Activated CD4-positive, alpha-beta T cell treated with anti-CD3 and anti-CD28 coated beads, Interleukin-2, amount 50 U/mL, for 48 hours (primary cell): ENCODE data around the gene NID1.
"Not testable (repeated sequence)": the region's sequence is repeated elsewhere in the genome, so short reads cannot be mapped to it uniquely, and the experiment has no call there.

ENCODE experiments used
- DNase-seq, 2 experiments: peaks; one replicate each; pipeline ENCODE4 v3.0.0-alpha.2; 2020

The NID1 gene

GRCh38 chr1:236021424-236022135, 43.3 kb downstream of the NID1 start:
- DNase-seq = no peak

GRCh38 chr1:236020359-236021219, 44.3 kb downstream of the NID1 start:
- no peak for DNase-seq

GRCh38 chr1:236018885-236019453, 45.9 kb downstream of the NID1 start:
- no peak for DNase-seq

DNA sequence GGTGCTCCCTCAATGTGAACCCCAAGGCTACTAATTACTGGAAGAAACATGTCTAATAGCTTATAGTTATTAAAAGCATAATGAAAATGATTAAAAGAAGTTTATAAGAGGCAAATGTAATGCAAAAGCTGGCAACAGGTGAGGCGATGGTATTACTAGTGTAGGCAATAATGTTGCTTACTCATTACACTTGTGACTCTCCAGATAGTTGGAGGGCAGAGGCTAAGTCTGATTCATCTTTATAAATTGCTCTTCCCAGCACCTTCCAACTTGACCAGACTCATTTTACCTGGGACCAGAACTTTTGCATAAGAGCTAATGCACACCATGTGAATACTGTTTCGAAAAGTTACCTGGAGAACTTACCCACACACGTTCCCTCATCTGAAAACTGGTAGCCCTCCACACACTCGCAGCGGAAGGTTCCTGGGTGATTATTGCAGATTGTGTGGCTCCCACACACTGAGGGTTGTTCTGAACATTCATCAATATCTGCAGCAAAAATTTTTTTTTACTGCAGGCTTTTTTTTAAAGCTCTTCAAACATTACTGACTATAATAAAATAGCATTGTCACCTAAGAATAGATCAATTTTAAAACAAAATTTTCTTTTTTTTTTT, 48.0 kb downstream of the NID1 start:
- no peak for DNase-seq

DNA sequence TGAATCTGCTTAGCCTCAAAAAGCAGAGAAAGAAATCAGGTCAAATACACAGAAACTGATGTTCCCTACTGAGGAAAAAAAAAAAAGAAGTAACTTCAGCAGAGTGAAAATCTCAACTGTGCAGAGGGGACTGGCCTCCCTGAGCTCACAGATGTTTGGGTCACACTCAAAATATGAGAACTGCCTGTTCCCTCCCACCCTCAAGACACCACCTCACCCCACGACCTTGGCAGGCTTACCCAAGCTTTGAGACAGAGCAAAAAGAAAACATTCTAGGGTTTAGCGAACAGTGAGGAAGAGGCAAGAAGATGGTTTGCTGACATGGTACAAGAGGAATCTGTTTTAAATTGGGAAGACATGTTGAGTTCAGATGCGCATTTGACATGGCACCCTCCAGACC, 48.8 kb downstream of the NID1 start:
- no peak for DNase-seq

DNA sequence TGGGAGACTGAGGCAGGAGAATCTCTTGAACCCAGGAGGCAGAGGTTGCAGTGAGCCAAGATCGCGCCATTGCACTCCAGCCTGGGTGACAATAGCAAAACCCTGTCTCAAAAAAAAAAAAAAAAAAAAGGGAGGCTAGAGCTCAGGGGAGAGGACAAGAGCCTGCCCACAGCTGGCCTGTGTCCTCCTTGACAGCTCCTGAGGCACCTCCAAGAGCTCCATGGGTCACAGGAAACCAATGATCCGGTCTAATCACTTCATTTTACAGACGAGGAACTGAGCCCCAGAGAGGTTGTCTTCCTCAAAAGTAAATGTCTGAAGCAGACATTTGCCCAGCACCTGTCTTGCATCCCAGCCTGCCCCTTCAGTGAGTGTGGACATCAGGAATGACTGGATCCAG, 49.4 kb downstream of the NID1 start:
- no peak for DNase-seq

GRCh38 chr1:236013330-236013729, 51.6 kb downstream of the NID1 start:
- DNase-seq = no peak

DNA sequence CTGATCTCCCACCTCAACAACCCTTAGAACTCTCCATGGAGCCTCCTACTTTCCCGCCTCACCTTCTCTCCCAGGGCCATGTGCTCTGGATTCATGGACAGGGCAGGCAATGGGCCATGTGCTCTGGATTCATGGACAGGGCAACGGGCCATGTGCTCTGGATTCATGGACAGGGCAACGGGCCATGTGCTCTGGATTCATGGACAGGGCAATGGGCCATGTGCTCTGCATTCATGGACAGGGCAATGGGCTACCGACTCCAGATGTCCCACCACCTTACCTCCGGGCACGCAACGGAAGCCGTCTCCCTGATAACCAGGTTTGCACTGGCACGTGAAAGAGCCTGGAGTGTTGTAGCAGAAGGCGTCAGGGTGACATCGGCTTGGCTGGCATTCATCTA, 53.2 kb downstream of the NID1 start:
- DNase-seq = no peak

- no peak for DNase-seq
Observed at GRCh38 chr1:236010443-236010842, 54.4 kb downstream of the NID1 start.

GRCh38 chr1:236009857-236010256, 55.0 kb downstream of the NID1 start:
- DNase-seq = no peak

DNA sequence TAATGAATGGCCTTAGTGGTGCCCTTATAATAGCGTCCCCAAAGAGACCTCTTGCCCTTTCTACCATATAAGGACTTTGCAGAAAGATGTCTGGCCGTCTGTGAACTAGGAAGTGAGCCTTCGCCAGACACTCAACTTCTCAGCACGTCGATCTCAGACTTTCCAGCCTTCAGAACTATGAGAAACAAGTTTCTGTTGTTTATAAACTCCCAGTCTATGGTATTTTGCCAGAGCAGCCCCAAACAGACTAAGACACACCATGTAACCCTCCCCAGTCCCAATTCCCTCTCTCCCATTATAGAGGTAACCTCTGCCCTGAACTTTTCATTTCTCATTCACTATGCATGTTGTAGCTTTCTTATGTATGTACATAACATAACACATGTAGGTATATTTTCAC, 55.7 kb downstream of the NID1 start:
- DNase-seq = no peak

GRCh38 chr1:236007781-236008180, 57.1 kb downstream of the NID1 start:
- no peak for DNase-seq

GRCh38 chr1:236003058-236003457, 61.8 kb downstream of the NID1 start:
- not testable (repeated sequence) for DNase-seq

DNA sequence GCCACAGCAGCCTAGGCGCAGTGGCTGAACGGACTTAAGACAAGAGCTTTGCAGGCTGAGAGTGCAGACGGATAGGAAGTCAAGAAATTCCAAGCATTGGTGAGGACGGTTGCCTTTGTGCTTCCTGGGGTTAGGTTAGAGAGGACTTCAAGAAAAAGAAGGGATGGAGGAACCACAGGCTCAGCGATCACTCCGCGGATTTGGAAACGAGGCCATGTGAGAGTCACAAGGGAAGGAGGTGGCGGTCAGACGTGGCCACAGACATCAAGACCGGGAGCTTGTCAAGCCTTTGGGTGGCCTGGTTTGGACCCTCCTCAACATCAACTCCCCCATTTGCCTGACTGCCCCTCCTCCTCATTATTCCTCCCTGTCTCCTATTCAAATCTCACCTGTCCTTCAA, 62.3 kb downstream of the NID1 start:
- DNase-seq = no peak

GRCh38 chr1:236002025-236002390, 62.9 kb downstream of the NID1 start:
- DNase-seq = no peak

GRCh38 chr1:236000781-236001180, 64.1 kb downstream of the NID1 start:
- DNase-seq = no peak

- peak; percentile 57 to 73 for DNase-seq
Observed at GRCh38 chr1:235999259-235999925, 65.5 kb downstream of the NID1 start.

GRCh38 chr1:235998812-235999211, 66.1 kb downstream of the NID1 start:
- DNase-seq = peak; percentile 59 to 74

DNA sequence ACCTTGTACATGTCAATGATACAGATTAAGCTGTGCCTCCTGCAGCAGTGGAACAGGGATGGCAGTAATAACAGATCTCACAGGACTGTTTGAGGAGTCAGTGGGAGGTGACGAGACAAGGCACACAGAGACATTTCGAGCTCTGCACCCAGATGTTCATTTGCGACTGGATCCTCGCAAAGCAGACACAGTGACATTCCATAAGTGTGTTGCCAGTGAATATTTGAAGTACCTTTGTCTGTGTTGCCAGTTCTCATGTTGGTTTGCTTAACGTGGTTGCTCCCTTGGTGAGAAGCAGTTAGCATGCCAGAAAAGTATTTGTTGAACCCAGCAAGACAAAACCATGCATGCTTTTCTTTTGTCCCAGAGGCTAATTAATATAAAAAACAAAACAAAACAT, 67.0 kb downstream of the NID1 start:
- no peak for DNase-seq

DNA sequence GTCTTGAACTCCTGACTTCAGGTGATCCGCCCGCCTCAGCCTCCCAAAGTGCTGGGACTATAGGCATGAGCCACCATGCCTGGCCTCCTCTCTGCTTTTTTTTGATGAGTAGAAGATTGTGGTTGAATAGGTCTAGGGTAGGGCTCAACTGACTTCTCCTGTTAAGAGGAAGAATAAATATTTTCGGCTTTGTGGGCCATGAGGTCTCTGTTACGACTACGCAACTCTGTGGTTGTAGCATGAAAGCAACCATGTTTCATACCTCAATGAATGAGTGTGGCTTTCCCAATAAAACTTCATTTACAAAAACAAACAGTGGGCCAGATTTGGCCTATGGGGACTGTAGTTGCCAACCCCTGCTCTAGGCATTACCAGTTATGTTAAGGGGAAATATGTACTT, 67.8 kb downstream of the NID1 start:
- no peak for DNase-seq

GRCh38 chr1:235996048-235996785, 68.7 kb downstream of the NID1 start:
- no peak for DNase-seq

- no peak for DNase-seq
Observed at GRCh38 chr1:235995511-235995910, 69.4 kb downstream of the NID1 start.
